K562 (cell line): ENCODE results near the gene CREG2.
A peak's percentile ranks its signal among the peaks of the same experiment; 100 is the strongest.

Experiments
- CHD2 ChIP-seq: IDR thresholded peaks from 2 replicates; pipeline ENCODE4 v1.6.1; 2011; ENCODE audit warnings: low read depth, low read length
- EHMT2 ChIP-seq: fragments of 450-650 bp; IDR thresholded peaks from 2 replicates; pipeline ENCODE4 v1.6.1; 2018; ENCODE audit warnings: antibody characterized with exemption
- MIER1 ChIP-seq: fragments of 450-650 bp; IDR thresholded peaks from 2 replicates; pipeline ENCODE4 v1.6.1; 2016; ENCODE audit warnings: antibody characterized with exemption, mild to moderate bottlenecking, low read depth
- SMAD3 ChIP-seq: fragments of 450-650 bp; formaldehyde crosslinking; conservative IDR thresholded peaks from 2 replicates; pipeline ENCODE4 v1.4.0; 2020; ENCODE audit warnings: mild to moderate bottlenecking
- TBL1XR1 ChIP-seq, 2 experiments: IDR thresholded peaks; 2 replicates each; pipeline ENCODE4 v1.6.1; 2012; ENCODE audit warnings: improper control_type of control experiment in 2 of 2, low read length in 2 of 2, mild to moderate bottlenecking in 1 of 2
- ZNF253 ChIP-seq: fragments of 250-450 bp; sonication (Bioruptor Pico); conservative IDR thresholded peaks from 2 replicates; pipeline ENCODE4 v1.6.1; 2021; ENCODE audit warnings: mild to moderate bottlenecking
- ZNF274 ChIP-seq: IDR thresholded peaks from 2 replicates; pipeline ENCODE4 v1.6.1; 2011; ENCODE audit warnings: low read depth, mild to moderate bottlenecking, low read length, moderate library complexity, borderline replicate concordance
- ZNF830 ChIP-seq: fragments of 250-450 bp; sonication (Bioruptor Pico); IDR thresholded peaks from 2 replicates; pipeline ENCODE4 v1.5.0; 2021; ENCODE audit warnings: mild to moderate bottlenecking
- TF ChIP-seq, protein P1 (sequence below): sonication (generic); formaldehyde crosslinking; IDR thresholded peaks from 2 replicates; pipeline ENCODE4 v1.9.0; 2022; ENCODE audit warnings: mild to moderate bottlenecking, missing genetic modification reagents
- TF ChIP-seq, protein P2 (sequence below): sonication (generic); formaldehyde crosslinking; IDR thresholded peaks from 2 replicates; pipeline ENCODE4 v1.8.0; 2023; ENCODE audit warnings: missing genetic modification reagents, mild to moderate bottlenecking, borderline replicate concordance
- TF ChIP-seq, protein P3 (sequence below), 3 experiments: IDR thresholded peaks in 2 of 3; conservative IDR thresholded peaks in 1 of 3; 2 replicates each; pipeline ENCODE4 v1.5.1; 2011 to 2012; ENCODE audit warnings: low read length in 3 of 3, mild to moderate bottlenecking in 3 of 3, control low read depth in 2 of 3, improper control_type of control experiment in 1 of 3, inconsistent platforms in 1 of 3, low read depth in 1 of 3, mixed read lengths in 1 of 3, moderate library complexity in 1 of 3; ENCODE audit not compliant: insufficient read depth in 2 of 3

DNA sequence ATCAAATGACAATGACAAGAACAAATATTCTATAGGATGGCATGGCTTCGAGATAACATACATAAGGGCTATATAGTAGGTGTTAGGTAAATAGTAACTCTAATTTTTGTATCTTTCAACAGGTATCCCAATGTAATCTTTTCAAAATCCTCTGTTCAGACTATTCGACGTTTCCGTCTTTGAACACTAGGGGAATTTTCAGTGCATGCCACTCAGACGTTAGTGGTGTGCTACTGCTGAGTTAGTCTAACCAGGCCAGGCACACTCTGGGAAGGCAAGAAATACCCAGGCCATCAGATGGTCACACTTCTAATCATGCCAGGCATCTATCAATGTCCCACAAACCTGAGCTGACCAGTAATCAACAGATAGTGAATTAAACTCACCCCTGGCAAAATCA is 14.6 kb upstream of the CREG2 start:
- TF ChIP-seq, protein P1, sequence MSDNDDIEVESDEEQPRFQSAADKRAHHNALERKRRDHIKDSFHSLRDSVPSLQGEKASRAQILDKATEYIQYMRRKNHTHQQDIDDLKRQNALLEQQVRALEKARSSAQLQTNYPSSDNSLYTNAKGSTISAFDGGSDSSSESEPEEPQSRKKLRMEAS (CRISPR knock-in tag): no peak
- no peak for TF ChIP-seq TBL1XR1 (IDR thresholded peaks at IDR 0.05; ENCODE audit: low read length in 2 of 2)
- TF ChIP-seq EHMT2: no peak
- no peak for TF ChIP-seq ZNF253 (CRISPR knock-in tag)
- TF ChIP-seq MIER1: no peak
- TF ChIP-seq, protein P2, sequence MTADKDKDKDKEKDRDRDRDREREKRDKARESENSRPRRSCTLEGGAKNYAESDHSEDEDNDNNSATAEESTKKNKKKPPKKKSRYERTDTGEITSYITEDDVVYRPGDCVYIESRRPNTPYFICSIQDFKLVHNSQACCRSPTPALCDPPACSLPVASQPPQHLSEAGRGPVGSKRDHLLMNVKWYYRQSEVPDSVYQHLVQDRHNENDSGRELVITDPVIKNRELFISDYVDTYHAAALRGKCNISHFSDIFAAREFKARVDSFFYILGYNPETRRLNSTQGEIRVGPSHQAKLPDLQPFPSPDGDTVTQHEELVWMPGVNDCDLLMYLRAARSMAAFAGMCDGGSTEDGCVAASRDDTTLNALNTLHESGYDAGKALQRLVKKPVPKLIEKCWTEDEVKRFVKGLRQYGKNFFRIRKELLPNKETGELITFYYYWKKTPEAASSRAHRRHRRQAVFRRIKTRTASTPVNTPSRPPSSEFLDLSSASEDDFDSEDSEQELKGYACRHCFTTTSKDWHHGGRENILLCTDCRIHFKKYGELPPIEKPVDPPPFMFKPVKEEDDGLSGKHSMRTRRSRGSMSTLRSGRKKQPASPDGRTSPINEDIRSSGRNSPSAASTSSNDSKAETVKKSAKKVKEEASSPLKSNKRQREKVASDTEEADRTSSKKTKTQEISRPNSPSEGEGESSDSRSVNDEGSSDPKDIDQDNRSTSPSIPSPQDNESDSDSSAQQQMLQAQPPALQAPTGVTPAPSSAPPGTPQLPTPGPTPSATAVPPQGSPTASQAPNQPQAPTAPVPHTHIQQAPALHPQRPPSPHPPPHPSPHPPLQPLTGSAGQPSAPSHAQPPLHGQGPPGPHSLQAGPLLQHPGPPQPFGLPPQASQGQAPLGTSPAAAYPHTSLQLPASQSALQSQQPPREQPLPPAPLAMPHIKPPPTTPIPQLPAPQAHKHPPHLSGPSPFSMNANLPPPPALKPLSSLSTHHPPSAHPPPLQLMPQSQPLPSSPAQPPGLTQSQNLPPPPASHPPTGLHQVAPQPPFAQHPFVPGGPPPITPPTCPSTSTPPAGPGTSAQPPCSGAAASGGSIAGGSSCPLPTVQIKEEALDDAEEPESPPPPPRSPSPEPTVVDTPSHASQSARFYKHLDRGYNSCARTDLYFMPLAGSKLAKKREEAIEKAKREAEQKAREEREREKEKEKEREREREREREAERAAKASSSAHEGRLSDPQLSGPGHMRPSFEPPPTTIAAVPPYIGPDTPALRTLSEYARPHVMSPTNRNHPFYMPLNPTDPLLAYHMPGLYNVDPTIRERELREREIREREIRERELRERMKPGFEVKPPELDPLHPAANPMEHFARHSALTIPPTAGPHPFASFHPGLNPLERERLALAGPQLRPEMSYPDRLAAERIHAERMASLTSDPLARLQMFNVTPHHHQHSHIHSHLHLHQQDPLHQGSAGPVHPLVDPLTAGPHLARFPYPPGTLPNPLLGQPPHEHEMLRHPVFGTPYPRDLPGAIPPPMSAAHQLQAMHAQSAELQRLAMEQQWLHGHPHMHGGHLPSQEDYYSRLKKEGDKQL (CRISPR knock-in tag): no peak
- TF ChIP-seq SMAD3 (CRISPR knock-in tag): no peak
- no peak for TF ChIP-seq ZNF274
- TF ChIP-seq, protein P3, sequence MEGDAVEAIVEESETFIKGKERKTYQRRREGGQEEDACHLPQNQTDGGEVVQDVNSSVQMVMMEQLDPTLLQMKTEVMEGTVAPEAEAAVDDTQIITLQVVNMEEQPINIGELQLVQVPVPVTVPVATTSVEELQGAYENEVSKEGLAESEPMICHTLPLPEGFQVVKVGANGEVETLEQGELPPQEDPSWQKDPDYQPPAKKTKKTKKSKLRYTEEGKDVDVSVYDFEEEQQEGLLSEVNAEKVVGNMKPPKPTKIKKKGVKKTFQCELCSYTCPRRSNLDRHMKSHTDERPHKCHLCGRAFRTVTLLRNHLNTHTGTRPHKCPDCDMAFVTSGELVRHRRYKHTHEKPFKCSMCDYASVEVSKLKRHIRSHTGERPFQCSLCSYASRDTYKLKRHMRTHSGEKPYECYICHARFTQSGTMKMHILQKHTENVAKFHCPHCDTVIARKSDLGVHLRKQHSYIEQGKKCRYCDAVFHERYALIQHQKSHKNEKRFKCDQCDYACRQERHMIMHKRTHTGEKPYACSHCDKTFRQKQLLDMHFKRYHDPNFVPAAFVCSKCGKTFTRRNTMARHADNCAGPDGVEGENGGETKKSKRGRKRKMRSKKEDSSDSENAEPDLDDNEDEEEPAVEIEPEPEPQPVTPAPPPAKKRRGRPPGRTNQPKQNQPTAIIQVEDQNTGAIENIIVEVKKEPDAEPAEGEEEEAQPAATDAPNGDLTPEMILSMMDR (IDR thresholded peaks at IDR 0.05 in 2 of 3, conservative IDR thresholded peaks at IDR 0.05 in 1 of 3; ENCODE audit: insufficient read depth in 2 of 3, low read depth in 1 of 3, low read length in 3 of 3): peak; percentile 11 to 20 (median 17); a peak in 1 of 6 replicates
- no peak for TF ChIP-seq CHD2
- no peak for TF ChIP-seq ZNF830 (CRISPR knock-in tag)
